Liver (tissue), 9 donors: ENCODE measurements around the gene KSR1. TPM values are rescaled to one million over a fixed set of nuclear protein-coding genes. Genes with fewer than 3 reads are reported as not detected.

ENCODE experiments used
- DNase-seq: peaks from one replicate; pipeline ENCODE4 v3.0.0-alpha.2; 2017; ENCODE audit warnings: low spot score
- H3K27ac ChIP-seq, 2 donors: one replicate each; pipeline ENCODE4 v1.7.0; 2013; ENCODE audit warnings: inconsistent platforms in 2 of 2, low read length in 2 of 2, control low read depth in 1 of 2, low read depth in 1 of 2, mild to moderate bottlenecking in 1 of 2
- H3K27me3 ChIP-seq, 4 donors: one replicate each; pipeline versions ENCODE4 v1.6.1 to v1.7.0; 2013; ENCODE audit warnings: low read length in 3 of 4, inconsistent platforms in 1 of 4, mild to moderate bottlenecking in 1 of 4, moderate library complexity in 1 of 4; ENCODE audit not compliant: control insufficient read depth in 4 of 4, insufficient read depth in 4 of 4
- H3K36me3 ChIP-seq, 4 donors: one replicate each; pipeline versions ENCODE4 v1.6.1 to v1.7.0; 2013; ENCODE audit warnings: low read length in 3 of 4, mild to moderate bottlenecking in 3 of 4, low read depth in 1 of 4, moderate library complexity in 1 of 4; ENCODE audit not compliant: control insufficient read depth in 4 of 4, insufficient read depth in 3 of 4
- H3K4me1 ChIP-seq, 4 donors: one replicate each; pipeline versions ENCODE4 v1.6.1 to v1.7.0; 2013; ENCODE audit warnings: low read length in 3 of 4, mild to moderate bottlenecking in 3 of 4, moderate library complexity in 1 of 4; ENCODE audit not compliant: control insufficient read depth in 4 of 4, insufficient read depth in 4 of 4
- H3K4me3 ChIP-seq, 3 donors: one replicate each; pipeline versions ENCODE4 v1.6.1 to v1.7.0; 2013; ENCODE audit warnings: low read length in 3 of 3, control low read depth in 1 of 3, low read depth in 1 of 3, mild to moderate bottlenecking in 1 of 3
- H3K9ac ChIP-seq, 2 donors: one replicate each; pipeline ENCODE4 v1.7.0; 2013; ENCODE audit warnings: low read length in 2 of 2, mild to moderate bottlenecking in 2 of 2, moderate library complexity in 2 of 2, control low read depth in 1 of 2, low read depth in 1 of 2
- H3K9me3 ChIP-seq, 4 donors: one replicate each; pipeline versions ENCODE4 v1.6.1 to v1.7.0; 2013; ENCODE audit warnings: low read length in 3 of 4; ENCODE audit not compliant: control insufficient read depth in 4 of 4
- ATF3 ChIP-seq: IDR thresholded peaks from 2 replicates; pipeline ENCODE4 v1.6.1; 2016; ENCODE audit warnings: antibody characterized with exemption
- EGR1 ChIP-seq, 2 donors: IDR thresholded peaks; 2 replicates each; pipeline ENCODE4 v1.6.1; 2016 to 2018; ENCODE audit warnings: antibody characterized with exemption in 2 of 2, low read depth in 2 of 2
- FOXA1 ChIP-seq: IDR thresholded peaks from 2 replicates; pipeline ENCODE4 v1.6.1; 2016; ENCODE audit warnings: antibody characterized with exemption
- FOXA2 ChIP-seq: IDR thresholded peaks from 2 replicates; pipeline ENCODE4 v1.6.1; 2016; ENCODE audit warnings: antibody characterized with exemption
- HNF4A ChIP-seq, 2 donors: conservative IDR thresholded peaks; 2 replicates each; pipeline ENCODE4 v1.6.1; 2016; ENCODE audit warnings: antibody characterized with exemption in 2 of 2, mild to moderate bottlenecking in 2 of 2
- HNF4G ChIP-seq: IDR thresholded peaks from 2 replicates; pipeline ENCODE4 v1.6.1; 2016; ENCODE audit warnings: antibody characterized with exemption
- JUND ChIP-seq, 2 donors: IDR thresholded peaks; 2 replicates each; pipeline ENCODE4 v1.6.1; 2016; ENCODE audit warnings: antibody characterized with exemption in 2 of 2
- MAX ChIP-seq: IDR thresholded peaks from 2 replicates; pipeline ENCODE4 v1.6.1; 2016; ENCODE audit warnings: antibody characterized with exemption
- NR2F2 ChIP-seq: IDR thresholded peaks from 2 replicates; pipeline ENCODE4 v1.6.1; 2016; ENCODE audit warnings: antibody characterized with exemption
- RAD21 ChIP-seq, 2 donors: IDR thresholded peaks; 2 replicates each; pipeline ENCODE4 v1.6.1; 2016; ENCODE audit warnings: antibody characterized with exemption in 2 of 2, mild to moderate bottlenecking in 2 of 2
- RXRA ChIP-seq, 2 donors: IDR thresholded peaks; 2 replicates each; pipeline ENCODE4 v1.6.1; 2017 to 2018; ENCODE audit warnings: antibody characterized with exemption in 2 of 2, mild to moderate bottlenecking in 1 of 2
- SP1 ChIP-seq: IDR thresholded peaks from 2 replicates; pipeline ENCODE4 v1.6.1; 2018; ENCODE audit warnings: antibody characterized with exemption, mild to moderate bottlenecking
- TAF1 ChIP-seq: conservative IDR thresholded peaks from 2 replicates; pipeline ENCODE4 v1.6.1; 2016; ENCODE audit warnings: antibody characterized with exemption, mild to moderate bottlenecking
- YY1 ChIP-seq: IDR thresholded peaks from 2 replicates; pipeline ENCODE4 v1.6.1; 2016; ENCODE audit warnings: antibody characterized with exemption, mild to moderate bottlenecking
- WGBS: extraction: QIAGEN DNeasy Blood & Tissue Kit; methylation state at CpG from one replicate; pipeline ENCODE4 v1.1.7; 2013; 5-methylcytosine and 5-hydroxymethylcytosine counted together
- polyA plus RNA-seq, 2 donors: library from polyadenylated mRNA; stranded (reverse) in 1 of 2; unstranded in 1 of 2; fragments of 200-250 nt in 1 of 2; fragments of >200 nt in 1 of 2; fragmentation: Nextera tagmentation in 1 of 2; extraction: Ambion mirVana in 1 of 2; gene quantifications; one replicate each; pipeline versions ENCODE4 v1.2.1 to v1.2.3, GENCODE V29; 2013 to 2015
- total RNA-seq, 2 donors: library from RNA; depleted of rRNA; stranded (reverse); fragments of >200 nt; gene quantifications; one replicate each; pipeline ENCODE4 v1.2.3, GENCODE V29; 2014
- TF ChIP-seq, protein P1 (sequence below): fragments of 150-350 bp; IDR thresholded peaks from 2 replicates; pipeline ENCODE4 v1.5.1; 2017; ENCODE audit warnings: improper control_type of control experiment, low read depth, low read length; ENCODE audit not compliant: missing input control
- TF ChIP-seq, protein P2 (sequence below): IDR thresholded peaks from 2 replicates; pipeline ENCODE4 v1.6.1; 2016; ENCODE audit warnings: antibody characterized with exemption
- donor health status: healthy.
- donor health status: healthy.
- donor health status: healthy.
- donor health status: healthy.
- donor health status: healthy.

Gene KSR1
- total and polyA plus RNA-seq, 4 donors: 1.2 to 9.0 (median 4.1) TPM

DNA sequence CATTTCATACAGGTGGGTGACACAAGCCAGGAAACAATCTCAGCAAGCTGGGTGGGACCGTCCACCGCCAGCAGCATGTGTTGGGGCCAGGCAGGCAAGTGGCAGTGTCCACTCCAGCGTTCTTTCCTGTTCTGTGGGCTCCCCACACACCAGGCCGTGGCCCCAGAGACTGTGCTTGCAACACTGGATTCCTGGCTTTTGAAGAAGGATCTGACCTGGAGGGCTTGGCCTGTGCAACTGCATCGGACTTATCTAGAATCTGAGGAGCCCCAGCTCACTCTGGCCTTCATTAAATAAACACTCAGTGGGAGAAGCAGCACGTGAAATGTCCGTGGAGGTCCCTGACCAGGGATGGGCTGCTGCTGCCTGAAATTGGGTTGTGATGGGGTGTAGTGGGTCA lies 3.2 kb downstream of the KSR1 start:
- no peak overlapping the region for H3K9ac ChIP-seq
- DNase-seq: no peak
- no peaks in the 10 kb centered on the region for H3K36me3 ChIP-seq
- WGBS: 67% methylated on average over 7 of the region's 7 CpGs
- no peak overlapping the region for H3K4me3 ChIP-seq
- no peaks in the 10 kb centered on the region for H3K27me3 ChIP-seq
- peak overlapping the region in 1 of 2 donors; percentile 1 for H3K27ac ChIP-seq
- no peaks in the 10 kb centered on the region for H3K9me3 ChIP-seq
- H3K4me1 ChIP-seq: peaks cover 6 to 45% (median 35%) of the 10 kb centered on the region in 4 donors
- no peak for TF ChIP-seq NR2F2
- TF ChIP-seq EGR1 (IDR thresholded peaks at IDR 0.05; ENCODE audit: low read depth in 2 of 2): no peak
- no peak for TF ChIP-seq HNF4A (conservative IDR thresholded peaks at IDR 0.05)

DNA sequence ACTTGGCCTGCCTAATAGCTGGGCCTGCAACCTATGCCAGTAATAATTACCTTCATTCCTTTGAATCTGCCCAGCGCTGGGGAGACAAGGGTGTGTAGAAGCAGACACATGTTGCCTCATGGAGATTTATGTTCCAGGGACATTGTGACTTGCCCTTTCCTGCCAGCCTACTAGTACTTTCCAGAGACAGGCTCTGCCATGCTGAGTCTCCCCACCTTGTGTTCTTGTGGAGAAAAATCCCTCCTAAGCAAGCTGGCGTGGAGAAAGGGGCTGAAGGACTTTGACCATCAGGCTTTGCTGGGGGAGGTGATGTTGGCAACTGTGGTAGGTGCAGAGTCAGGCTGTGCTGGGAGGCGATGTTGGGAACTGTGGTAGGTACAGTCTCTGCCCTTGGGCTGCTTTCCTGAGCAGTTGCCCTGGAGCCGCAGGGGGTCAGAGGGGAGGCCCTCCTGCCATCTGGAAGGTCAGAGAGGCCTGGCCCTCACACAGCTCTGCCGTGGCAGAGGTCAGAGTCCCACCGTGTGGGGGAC lies 4.0 kb downstream of the KSR1 start:
- 26% methylated on average over 6 of the region's 6 CpGs for WGBS
- no peaks in the 10 kb centered on the region for H3K9me3 ChIP-seq
- H3K4me3 ChIP-seq: no peak overlapping the region
- no peaks in the 10 kb centered on the region for H3K36me3 ChIP-seq
- no peak for DNase-seq
- peak overlapping the region in 1 of 2 donors; percentile 21 for H3K9ac ChIP-seq
- peak overlapping the region; percentile 1 to 41 for H3K27ac ChIP-seq
- H3K4me1 ChIP-seq: peaks cover 6 to 45% (median 35%) of the 10 kb centered on the region in 4 donors
- TF ChIP-seq RXRA (IDR thresholded peaks at IDR 0.05): peak in 1 of 2 donors; percentile 11
- TF ChIP-seq HNF4A (conservative IDR thresholded peaks at IDR 0.05): peak; percentile 76 to 78
- TF ChIP-seq NR2F2: no peak
- TF ChIP-seq RAD21 (IDR thresholded peaks at IDR 0.05): no peak
- TF ChIP-seq MAX: no peak
- TF ChIP-seq YY1: no peak
- TF ChIP-seq HNF4G: peak; percentile 65
- no peak for TF ChIP-seq JUND (IDR thresholded peaks at IDR 0.05)
- no peak for TF ChIP-seq FOXA1
- peak; percentile 81 for TF ChIP-seq SP1
- TF ChIP-seq ATF3: no peak
- TF ChIP-seq, protein P1, sequence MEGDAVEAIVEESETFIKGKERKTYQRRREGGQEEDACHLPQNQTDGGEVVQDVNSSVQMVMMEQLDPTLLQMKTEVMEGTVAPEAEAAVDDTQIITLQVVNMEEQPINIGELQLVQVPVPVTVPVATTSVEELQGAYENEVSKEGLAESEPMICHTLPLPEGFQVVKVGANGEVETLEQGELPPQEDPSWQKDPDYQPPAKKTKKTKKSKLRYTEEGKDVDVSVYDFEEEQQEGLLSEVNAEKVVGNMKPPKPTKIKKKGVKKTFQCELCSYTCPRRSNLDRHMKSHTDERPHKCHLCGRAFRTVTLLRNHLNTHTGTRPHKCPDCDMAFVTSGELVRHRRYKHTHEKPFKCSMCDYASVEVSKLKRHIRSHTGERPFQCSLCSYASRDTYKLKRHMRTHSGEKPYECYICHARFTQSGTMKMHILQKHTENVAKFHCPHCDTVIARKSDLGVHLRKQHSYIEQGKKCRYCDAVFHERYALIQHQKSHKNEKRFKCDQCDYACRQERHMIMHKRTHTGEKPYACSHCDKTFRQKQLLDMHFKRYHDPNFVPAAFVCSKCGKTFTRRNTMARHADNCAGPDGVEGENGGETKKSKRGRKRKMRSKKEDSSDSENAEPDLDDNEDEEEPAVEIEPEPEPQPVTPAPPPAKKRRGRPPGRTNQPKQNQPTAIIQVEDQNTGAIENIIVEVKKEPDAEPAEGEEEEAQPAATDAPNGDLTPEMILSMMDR: no peak
- H3K27me3 ChIP-seq: no peaks in the 10 kb centered on the region

DNA sequence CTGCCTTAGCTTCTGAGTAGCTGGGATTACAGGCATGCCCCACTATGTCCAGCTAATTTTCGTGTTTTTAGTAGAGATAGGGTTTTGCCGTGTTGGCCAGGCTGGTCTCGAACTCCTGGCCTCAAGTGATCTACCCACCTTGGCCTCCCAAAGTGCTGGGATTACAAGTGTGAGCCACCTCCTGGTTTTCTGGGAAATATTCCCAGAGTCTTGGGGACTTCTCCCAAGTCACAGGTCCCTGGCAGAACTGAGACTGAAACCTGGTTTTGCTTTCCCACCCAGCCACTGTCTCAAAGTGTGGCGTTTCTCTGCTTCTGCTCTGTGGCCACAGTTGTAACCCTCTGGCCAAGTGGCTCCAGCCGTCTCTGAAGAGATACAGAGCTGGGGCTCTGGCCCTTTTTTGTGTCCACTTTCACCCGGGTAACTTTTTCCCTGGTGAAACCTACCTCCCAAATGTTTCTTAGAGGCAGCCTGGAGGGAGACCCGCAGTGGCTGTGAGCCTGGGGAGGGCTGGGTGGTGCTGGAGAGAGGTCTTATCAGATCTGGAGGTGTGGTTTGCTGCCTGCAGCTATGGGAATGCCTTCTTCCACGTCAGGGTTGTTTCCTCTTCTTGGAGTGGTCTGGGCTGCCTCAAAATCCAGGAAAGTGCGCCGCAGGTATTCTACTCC lies 5.1 kb downstream of the KSR1 start:
- H3K27me3 ChIP-seq: no peaks in the 10 kb centered on the region
- H3K4me1 ChIP-seq: peaks cover 4 to 40% (median 32%) of the 10 kb centered on the region in 4 donors
- H3K27ac ChIP-seq: no peak overlapping the region
- no peaks in the 10 kb centered on the region for H3K9me3 ChIP-seq
- H3K36me3 ChIP-seq: no peaks in the 10 kb centered on the region
- WGBS: 81% methylated on average over 10 of the region's 10 CpGs
- TF ChIP-seq, protein P1: no peak
- TF ChIP-seq RAD21 (IDR thresholded peaks at IDR 0.05): no peak
- no peak for TF ChIP-seq TAF1
- TF ChIP-seq FOXA1: no peak
- TF ChIP-seq NR2F2: no peak
- no peak for TF ChIP-seq RXRA (IDR thresholded peaks at IDR 0.05)
- TF ChIP-seq, protein P2, sequence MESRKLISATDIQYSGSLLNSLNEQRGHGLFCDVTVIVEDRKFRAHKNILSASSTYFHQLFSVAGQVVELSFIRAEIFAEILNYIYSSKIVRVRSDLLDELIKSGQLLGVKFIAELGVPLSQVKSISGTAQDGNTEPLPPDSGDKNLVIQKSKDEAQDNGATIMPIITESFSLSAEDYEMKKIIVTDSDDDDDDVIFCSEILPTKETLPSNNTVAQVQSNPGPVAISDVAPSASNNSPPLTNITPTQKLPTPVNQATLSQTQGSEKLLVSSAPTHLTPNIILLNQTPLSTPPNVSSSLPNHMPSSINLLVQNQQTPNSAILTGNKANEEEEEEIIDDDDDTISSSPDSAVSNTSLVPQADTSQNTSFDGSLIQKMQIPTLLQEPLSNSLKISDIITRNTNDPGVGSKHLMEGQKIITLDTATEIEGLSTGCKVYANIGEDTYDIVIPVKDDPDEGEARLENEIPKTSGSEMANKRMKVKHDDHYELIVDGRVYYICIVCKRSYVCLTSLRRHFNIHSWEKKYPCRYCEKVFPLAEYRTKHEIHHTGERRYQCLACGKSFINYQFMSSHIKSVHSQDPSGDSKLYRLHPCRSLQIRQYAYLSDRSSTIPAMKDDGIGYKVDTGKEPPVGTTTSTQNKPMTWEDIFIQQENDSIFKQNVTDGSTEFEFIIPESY: no peak
- TF ChIP-seq FOXA2: no peak
- no peak for TF ChIP-seq EGR1 (IDR thresholded peaks at IDR 0.05; ENCODE audit: low read depth in 2 of 2)
- no peak for TF ChIP-seq HNF4G
- TF ChIP-seq ATF3: no peak
- no peak overlapping the region for H3K9ac ChIP-seq
- no peak overlapping the region for H3K4me3 ChIP-seq
- DNase-seq: peak; percentile 52
